ENCODE data around the gene KCNJ9.

The KCNJ9 gene

GRCh38 chr1:160114085-160114484 lies 32.7 kb downstream of the KCNJ9 start:
- no peak for DNase-seq (ENCODE audit: low read depth)
- TF ChIP-seq POLR2A (IDR thresholded peaks at IDR 0.05; ENCODE audit: extremely low read depth, insufficient read length) (no peak), CTCF (IDR thresholded peaks at IDR 0.05; ENCODE audit: low read depth, low read length) (no peak), MYC (IDR thresholded peaks at IDR 0.05; ENCODE audit: low read depth, low read length) (no peak), MAX (IDR thresholded peaks at IDR 0.05; ENCODE audit: low read depth, low read length) (no peak)
- H3K4me3 ChIP-seq (ENCODE audit: low read depth, low read length), result no peak overlapping the region

- no peak for TF ChIP-seq CTCF (IDR thresholded peaks at IDR 0.05; ENCODE audit: low read depth, low read length)
- TF ChIP-seq MAX (IDR thresholded peaks at IDR 0.05; ENCODE audit: low read depth, low read length), result no peak
- no peak for TF ChIP-seq MYC (IDR thresholded peaks at IDR 0.05; ENCODE audit: low read depth, low read length)
- TF ChIP-seq POLR2A (IDR thresholded peaks at IDR 0.05; ENCODE audit: extremely low read depth, insufficient read length), result no peak
- H3K4me3 ChIP-seq (ENCODE audit: low read depth, low read length), result no peak within 1 kb of the TSS
- DNase-seq (ENCODE audit: low read depth), result no peak
Measured at GRCh38 chr1:160115545-160116282, 34.4 kb downstream of the KCNJ9 start, which contains the start of gene ATP1A2. Gene ATP1A2, plus strand, starts transcription at chr1:160115759. Its CDS starts 103 bp downstream, at chr1:160115862.

- TF ChIP-seq CTCF (IDR thresholded peaks at IDR 0.05; ENCODE audit: low read depth, low read length), result no peak
- TF ChIP-seq MYC (IDR thresholded peaks at IDR 0.05; ENCODE audit: low read depth, low read length), result no peak
- TF ChIP-seq POLR2A (IDR thresholded peaks at IDR 0.05; ENCODE audit: extremely low read depth, insufficient read length), result no peak
- no peak for TF ChIP-seq MAX (IDR thresholded peaks at IDR 0.05; ENCODE audit: low read depth, low read length)
- H3K4me3 ChIP-seq (ENCODE audit: low read depth, low read length), result no peak overlapping the region
- no peak for DNase-seq (ENCODE audit: low read depth)
Measured at GRCh38 chr1:160116283-160117147, 35.2 kb downstream of the KCNJ9 start.

GRCh38 chr1:160117300-160117699 lies 36.0 kb downstream of the KCNJ9 start:
- no peak for DNase-seq (ENCODE audit: low read depth)
- TF ChIP-seq POLR2A (IDR thresholded peaks at IDR 0.05; ENCODE audit: extremely low read depth, insufficient read length) (no peak), MAX (IDR thresholded peaks at IDR 0.05; ENCODE audit: low read depth, low read length) (no peak), CTCF (IDR thresholded peaks at IDR 0.05; ENCODE audit: low read depth, low read length) (no peak), MYC (IDR thresholded peaks at IDR 0.05; ENCODE audit: low read depth, low read length) (no peak)
- no peak overlapping the region for H3K4me3 ChIP-seq (ENCODE audit: low read depth, low read length)

GRCh38 chr1:160117709-160118183 lies 36.4 kb downstream of the KCNJ9 start:
- TF ChIP-seq POLR2A (IDR thresholded peaks at IDR 0.05; ENCODE audit: extremely low read depth, insufficient read length) (no peak), MAX (IDR thresholded peaks at IDR 0.05; ENCODE audit: low read depth, low read length) (no peak), MYC (IDR thresholded peaks at IDR 0.05; ENCODE audit: low read depth, low read length) (no peak), CTCF (IDR thresholded peaks at IDR 0.05; ENCODE audit: low read depth, low read length) (no peak)
- no peak overlapping the region for H3K4me3 ChIP-seq (ENCODE audit: low read depth, low read length)

More at GRCh38 chr1:160117709-160118183, 36.4 kb downstream of the KCNJ9 start:
- DNase-seq (ENCODE audit: low read depth), result no peak

Measured in NB4 (cell line).